SK-N-DZ (cell line): ENCODE results near the gene SRSF12.

Experiments
- small RNA-seq, 2 experiments: library from RNA; depleted of rRNA; stranded (forward); fragments of <200 nt; gene quantifications; one replicate each; pipeline ENCODE3, GENCODE V24; 2014

SRSF12 gene

Small RNA genes lying within 50 kb of the gene (small RNA-seq; reads per million reads assigned to genes)
- gene RN7SL336P, result 0 to 0.09 reads per million in 2 experiments
- gene RNU2-61P, result 1.3 to 6.5 reads per million in 2 experiments
